HepG2 (cell line): ENCODE results near the gene FBXO10.
"Not testable (repeated sequence)": the region's sequence is repeated elsewhere in the genome, so short reads cannot be mapped to it uniquely, and the experiment has no call there.

Experiments used
- ATF4 ChIP-seq, 2 experiments: fragments of 450-650 bp in 1 of 2; sonication (generic) in 1 of 2; formaldehyde crosslinking; IDR thresholded peaks; 2 replicates each; pipeline versions ENCODE4 v1.5.0 to v1.8.0; 2020 to 2022; ENCODE audit warnings: mild to moderate bottlenecking in 1 of 2, missing genetic modification reagents in 1 of 2
- BATF2 ChIP-seq: sonication (generic); formaldehyde crosslinking; IDR thresholded peaks from 2 replicates; pipeline ENCODE4 v1.8.0; 2022; ENCODE audit warnings: mild to moderate bottlenecking, missing genetic modification reagents, moderate library complexity
- CTCF ChIP-seq: sonication (generic); formaldehyde crosslinking; IDR thresholded peaks from 2 replicates; pipeline ENCODE4 v1.5.0; 2020; ENCODE audit warnings: mild to moderate bottlenecking, missing genetic modification reagents, moderate library complexity
- FOXA1 ChIP-seq, 2 experiments: fragments of 450-650 bp in 1 of 2; sonication (generic) in 1 of 2; formaldehyde crosslinking in 1 of 2; IDR thresholded peaks; 2 replicates each; pipeline versions ENCODE4 v1.4.0 to v1.6.1; 2016 to 2020; ENCODE audit warnings: missing genetic modification reagents in 1 of 2
- JUN ChIP-seq: sonication (generic); formaldehyde crosslinking; IDR thresholded peaks from 2 replicates; pipeline ENCODE4 v1.4.0; 2020; ENCODE audit warnings: mild to moderate bottlenecking, missing genetic modification reagents
- JUNB ChIP-seq: sonication (generic); formaldehyde crosslinking; IDR thresholded peaks from 2 replicates; pipeline ENCODE4 v1.8.0; 2022; ENCODE audit warnings: missing genetic modification reagents, mild to moderate bottlenecking, borderline replicate concordance
- KMT2A ChIP-seq: sonication (generic); formaldehyde crosslinking; IDR thresholded peaks from 2 replicates; pipeline ENCODE4 v1.4.0; 2020; ENCODE audit warnings: missing genetic modification reagents
- MYC ChIP-seq: sonication (generic); formaldehyde crosslinking; IDR thresholded peaks from 2 replicates; pipeline ENCODE4 v1.9.0; 2021; ENCODE audit warnings: missing genetic modification reagents, borderline replicate concordance
- POLR2A ChIP-seq, 2 experiments: IDR thresholded peaks; 2 replicates each; pipeline ENCODE4 v1.6.1; 2011; ENCODE audit warnings: low read depth in 2 of 2, low read length in 2 of 2, mild to moderate bottlenecking in 1 of 2, moderate library complexity in 1 of 2; ENCODE audit not compliant: insufficient read depth in 1 of 2
- POLR2AphosphoS5 ChIP-seq: IDR thresholded peaks from 2 replicates; pipeline ENCODE4 v1.6.1; 2012; ENCODE audit warnings: low read depth, low read length
- PREB ChIP-seq: sonication (generic); formaldehyde crosslinking; IDR thresholded peaks from 2 replicates; pipeline ENCODE4 v1.4.0; 2020; ENCODE audit warnings: missing genetic modification reagents
- XBP1 ChIP-seq: sonication (generic); formaldehyde crosslinking; IDR thresholded peaks from 2 replicates; pipeline ENCODE4 v1.5.0; 2020; ENCODE audit warnings: missing genetic modification reagents

- TF ChIP-seq BATF2 (CRISPR knock-in tag); CTCF (CRISPR knock-in tag); JUNB; PREB (CRISPR knock-in tag); FOXA1 (IDR thresholded peaks at IDR 0.05); FOXA1 (CRISPR knock-in tag; IDR thresholded peaks at IDR 0.05); POLR2A (IDR thresholded peaks at IDR 0.05; ENCODE audit: insufficient read depth in 1 of 2, low read depth in 2 of 2, low read length in 2 of 2); KMT2A (CRISPR knock-in tag); JUN (CRISPR knock-in tag); ATF4 (CRISPR knock-in tag; IDR thresholded peaks at IDR 0.05); MYC (CRISPR knock-in tag); XBP1 (CRISPR knock-in tag); POLR2AphosphoS5: not testable (repeated sequence)
Measured at GRCh38 chr9:37514415-37514814, 61.8 kb downstream of the FBXO10 start.
